DOHH2 (cell line): ENCODE results near the gene RASL12.

Source experiments
- EZH2phosphoT487 ChIP-seq: fragments of 200-600 bp; sonication (generic); IDR thresholded peaks from 2 replicates; pipeline ENCODE4 v1.6.1; 2017; ENCODE audit warnings: borderline replicate concordance, mild to moderate bottlenecking, antibody characterized with exemption, low read length, moderate library complexity, mixed read lengths
- TF ChIP-seq, protein P1 (sequence below): fragments of 200-600 bp; sonication (generic); IDR thresholded peaks from one replicate; pipeline ENCODE4 v1.5.1; 2014; ENCODE audit warnings: antibody characterized with exemption, mild to moderate bottlenecking, low read depth, low read length; ENCODE audit not compliant: poor library complexity, severe bottlenecking

DNA sequence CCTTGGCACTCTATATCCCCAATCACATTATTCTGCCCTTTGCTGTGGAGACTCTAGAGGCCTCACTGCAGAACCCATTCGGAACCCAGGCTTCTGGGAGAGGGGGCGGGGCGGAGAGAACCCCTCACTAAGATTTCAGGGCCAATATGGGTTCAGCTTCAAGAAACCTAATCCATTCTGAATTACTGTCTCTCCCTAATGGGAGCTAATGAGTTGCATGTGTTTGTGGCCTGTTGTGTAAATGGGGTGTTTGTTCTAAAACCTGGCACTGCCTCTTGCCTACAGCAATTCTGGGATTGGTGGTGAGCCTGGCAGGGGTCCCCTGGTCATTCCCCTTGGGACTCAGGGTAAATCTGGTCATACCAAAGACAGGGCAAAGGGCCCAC is 605 bp upstream of the RASL12 start:
- TF ChIP-seq, protein P1, sequence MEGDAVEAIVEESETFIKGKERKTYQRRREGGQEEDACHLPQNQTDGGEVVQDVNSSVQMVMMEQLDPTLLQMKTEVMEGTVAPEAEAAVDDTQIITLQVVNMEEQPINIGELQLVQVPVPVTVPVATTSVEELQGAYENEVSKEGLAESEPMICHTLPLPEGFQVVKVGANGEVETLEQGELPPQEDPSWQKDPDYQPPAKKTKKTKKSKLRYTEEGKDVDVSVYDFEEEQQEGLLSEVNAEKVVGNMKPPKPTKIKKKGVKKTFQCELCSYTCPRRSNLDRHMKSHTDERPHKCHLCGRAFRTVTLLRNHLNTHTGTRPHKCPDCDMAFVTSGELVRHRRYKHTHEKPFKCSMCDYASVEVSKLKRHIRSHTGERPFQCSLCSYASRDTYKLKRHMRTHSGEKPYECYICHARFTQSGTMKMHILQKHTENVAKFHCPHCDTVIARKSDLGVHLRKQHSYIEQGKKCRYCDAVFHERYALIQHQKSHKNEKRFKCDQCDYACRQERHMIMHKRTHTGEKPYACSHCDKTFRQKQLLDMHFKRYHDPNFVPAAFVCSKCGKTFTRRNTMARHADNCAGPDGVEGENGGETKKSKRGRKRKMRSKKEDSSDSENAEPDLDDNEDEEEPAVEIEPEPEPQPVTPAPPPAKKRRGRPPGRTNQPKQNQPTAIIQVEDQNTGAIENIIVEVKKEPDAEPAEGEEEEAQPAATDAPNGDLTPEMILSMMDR: no peak
- TF ChIP-seq EZH2phosphoT487: no peak
